Activated naive CD4-positive, alpha-beta T cell treated with anti-CD3 and anti-CD28 coated beads, Interleukin-2, amount 10 ng/mL, durations not matched to agents 7 days and 5 days (primary cell): ENCODE results near the gene SF1.

Experiments
- CTCF ChIA-PET: fragments of 350-600 bp; sonication (Branson Sonifier 250); formaldehyde crosslinking; loops from one replicate; lab custom pipeline; 2021; ENCODE audit warnings: antibody characterized with exemption; lab: Charles Lee
- DNase-seq: peaks from one replicate; pipeline ENCODE4 v3.0.0-alpha.2; 2020
- H3K27ac Mint-ChIP-seq: one replicate; pipeline ENCODE4 v1.8.0; 2021; ENCODE audit warnings: mild to moderate bottlenecking, moderate library complexity, mixed read lengths
- H3K27me3 Mint-ChIP-seq: one replicate; pipeline ENCODE4 v1.8.0; 2021; ENCODE audit warnings: mild to moderate bottlenecking, mixed read lengths
- H3K36me3 Mint-ChIP-seq: one replicate; pipeline ENCODE4 v1.8.0; 2021; ENCODE audit warnings: mixed read lengths
- H3K4me1 Mint-ChIP-seq: one replicate; pipeline ENCODE4 v1.8.0; 2021; ENCODE audit warnings: mixed read lengths
- H3K4me3 Mint-ChIP-seq: one replicate; pipeline ENCODE4 v1.8.0; 2021; ENCODE audit warnings: mild to moderate bottlenecking, moderate library complexity, mixed read lengths
- H3K9me3 Mint-ChIP-seq: one replicate; pipeline ENCODE4 v1.8.0; 2021; ENCODE audit warnings: mixed read lengths

The SF1 gene

DNA sequence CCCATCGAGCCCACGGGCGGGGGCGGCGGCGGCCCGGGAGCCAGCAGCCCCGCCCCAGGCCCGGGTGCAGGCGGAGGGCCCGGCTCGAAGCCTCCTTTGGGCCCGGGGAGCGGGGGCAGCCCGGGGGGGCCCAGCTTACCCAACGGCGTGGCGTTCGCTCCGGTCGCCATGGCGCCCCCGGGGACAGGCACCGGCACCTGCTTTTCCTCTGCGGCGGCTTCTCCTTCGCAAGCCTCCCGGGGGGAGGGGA is 194 bp downstream of the SF1 start:
- no peaks in the 10 kb centered on the region for H3K9me3 Mint-ChIP-seq
- peak overlapping the region; percentile 86 for H3K4me3 Mint-ChIP-seq
- no peak for DNase-seq
- CTCF ChIA-PET = interaction anchor here (0.9 to 6.2 kb wide), 6 partner anchors 10 to 66 kb away, joined by 3 to 39 read pairs (median 3); partner anchors contain the start of gene RASGRP2
- peaks cover 53% of the 10 kb centered on the region for H3K36me3 Mint-ChIP-seq
- H3K27ac Mint-ChIP-seq = peak overlapping the region; percentile 100
- H3K27me3 Mint-ChIP-seq = no peaks in the 10 kb centered on the region
- H3K4me1 Mint-ChIP-seq = peaks cover 62% of the 10 kb centered on the region

DNA sequence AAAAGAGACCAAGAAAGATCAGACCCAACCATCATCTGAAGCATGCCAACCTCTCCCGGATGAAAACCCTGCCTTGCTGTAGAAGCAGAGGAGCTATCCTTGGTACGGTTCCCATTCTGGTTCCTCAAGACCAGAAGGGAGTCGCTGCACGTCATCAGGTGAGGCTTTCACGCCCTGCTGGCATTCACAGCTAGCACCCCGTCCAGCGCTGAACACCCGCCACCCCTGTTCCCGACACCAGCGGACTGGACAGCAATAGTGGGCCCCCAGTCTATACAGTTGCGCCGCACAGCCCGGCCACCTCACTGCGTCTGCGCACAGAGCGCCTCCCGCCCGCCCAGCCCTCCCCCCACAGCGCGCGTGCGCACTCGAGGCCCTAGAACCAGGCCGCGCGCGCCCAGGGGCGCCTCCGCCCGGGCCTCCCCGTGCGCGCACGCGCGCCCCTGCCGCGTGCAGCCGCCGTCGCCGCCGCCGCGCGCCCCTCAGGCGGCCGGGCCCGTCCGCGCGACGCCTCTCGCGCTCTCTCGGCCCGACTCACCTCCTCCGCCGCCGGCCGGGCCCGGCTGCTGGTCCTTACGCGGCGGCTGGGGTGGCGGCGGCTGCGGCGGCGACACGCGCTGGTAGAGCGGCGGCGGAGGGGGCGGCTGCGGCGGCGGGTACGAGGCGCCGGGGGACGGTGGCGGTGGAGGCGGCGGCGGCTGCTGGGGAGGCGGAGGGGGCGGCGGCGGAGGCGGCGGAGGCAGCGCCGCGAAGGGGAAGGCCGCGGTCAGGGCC is 706 bp downstream of the SF1 start:
- Mint-ChIP-seq H3K27me3 (no peaks in the 10 kb centered on the region), H3K9me3 (no peaks in the 10 kb centered on the region), H3K27ac (peak overlapping the region; percentile 94), H3K4me3 (peak overlapping the region; percentile 96), H3K4me1 (peaks cover 67% of the 10 kb centered on the region), H3K36me3 (peaks cover 58% of the 10 kb centered on the region)
- CTCF ChIA-PET = interaction anchor here (0.8 to 6.2 kb wide), 4 partner anchors 10 to 34 kb away, joined by 3 to 39 read pairs (median 4); partner anchors contain the start of gene RASGRP2
- DNase-seq = peak; percentile 86

DNA sequence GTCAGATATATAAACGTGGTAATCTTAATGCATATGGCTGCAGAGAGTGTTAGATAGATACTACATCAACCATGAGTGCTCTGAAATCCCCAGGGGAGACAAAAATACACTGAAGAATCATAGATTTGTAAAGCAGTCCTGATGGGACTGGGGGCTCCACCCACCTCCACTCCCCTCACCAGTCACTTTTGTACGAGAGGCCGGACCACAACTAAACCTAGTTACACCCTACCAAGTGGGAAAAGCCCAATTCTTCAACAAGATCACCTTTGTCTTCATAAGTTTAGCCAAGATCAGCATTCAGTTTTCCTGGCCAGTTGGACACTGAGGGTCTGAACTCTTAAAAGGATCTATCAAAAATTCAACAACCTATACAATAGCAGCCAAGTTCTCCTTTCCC is 1.5 kb downstream of the SF1 start:
- no peak for DNase-seq
- CTCF ChIA-PET = interaction anchor here (0.8 to 6.2 kb wide), 4 partner anchors 9 to 33 kb away, joined by 3 to 39 read pairs (median 4); partner anchors contain the start of gene RASGRP2

DNA sequence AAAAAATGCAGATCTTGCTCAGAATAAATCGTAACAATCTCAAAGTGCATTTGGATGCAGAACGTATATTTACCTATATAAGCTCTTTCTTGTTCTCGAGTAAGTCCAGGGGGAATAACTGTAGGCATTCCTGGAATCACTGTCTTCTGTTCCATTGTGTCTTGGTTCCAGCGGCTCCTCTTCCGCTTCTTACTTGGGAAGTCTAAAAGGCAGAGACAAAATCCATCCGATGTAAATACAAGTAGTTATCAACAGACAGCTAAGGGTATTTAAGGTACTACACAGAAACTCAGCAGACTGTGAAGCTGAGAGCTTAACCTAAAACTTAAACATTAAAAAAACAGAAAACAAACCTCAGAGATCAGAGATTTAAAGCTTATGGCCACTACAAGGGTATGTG is 1.9 kb downstream of the SF1 start:
- peak overlapping the region; percentile 94 for H3K27ac Mint-ChIP-seq
- peaks cover 79% of the 10 kb centered on the region for H3K4me1 Mint-ChIP-seq
- H3K9me3 Mint-ChIP-seq = no peaks in the 10 kb centered on the region
- no peaks in the 10 kb centered on the region for H3K27me3 Mint-ChIP-seq
- CTCF ChIA-PET = interaction anchor here (1.3 to 6.2 kb wide), 2 partner anchors 8 to 33 kb away, joined by 5 to 39 read pairs; partner anchors contain the start of gene RASGRP2
- DNase-seq = no peak
- peak overlapping the region; percentile 96 for H3K4me3 Mint-ChIP-seq
- peaks cover 69% of the 10 kb centered on the region for H3K36me3 Mint-ChIP-seq

More for the DNA sequence above, 1.5 kb downstream of the SF1 start:
- peaks cover 75% of the 10 kb centered on the region for H3K4me1 Mint-ChIP-seq
- peak overlapping the region; percentile 96 for H3K4me3 Mint-ChIP-seq
- peak overlapping the region; percentile 94 for H3K27ac Mint-ChIP-seq
- H3K36me3 Mint-ChIP-seq = peaks cover 65% of the 10 kb centered on the region
- no peaks in the 10 kb centered on the region for H3K27me3 Mint-ChIP-seq
- no peaks in the 10 kb centered on the region for H3K9me3 Mint-ChIP-seq

DNA sequence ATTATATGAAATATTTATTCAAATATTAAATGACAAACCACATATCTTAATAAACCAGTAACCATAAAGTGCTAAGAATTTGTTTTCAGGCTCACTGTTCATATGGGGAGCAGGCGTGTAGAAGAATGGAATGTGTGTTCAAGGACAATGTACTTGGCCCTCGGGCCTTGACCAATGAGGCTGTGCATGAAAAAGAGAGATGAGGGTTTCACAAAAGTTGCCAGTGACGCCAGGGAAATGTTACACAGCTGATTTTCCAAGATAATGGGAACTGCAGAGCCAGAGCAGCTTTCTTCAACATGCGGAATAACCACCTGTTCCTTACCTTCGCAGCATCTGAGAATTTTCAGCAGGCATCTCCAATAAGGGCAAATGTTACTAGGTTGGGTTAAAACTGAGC is 4.2 kb downstream of the SF1 start:
- Mint-ChIP-seq H3K4me3 (no peak overlapping the region), H3K36me3 (peaks cover 78% of the 10 kb centered on the region), H3K9me3 (no peaks in the 10 kb centered on the region), H3K27ac (peak overlapping the region; percentile 37), H3K4me1 (peaks cover 77% of the 10 kb centered on the region), H3K27me3 (no peaks in the 10 kb centered on the region)
- CTCF ChIA-PET = interaction anchor here (0.8 to 6.2 kb wide), 5 partner anchors 9 to 85 kb away, joined by 3 to 39 read pairs (median 3); partner anchors contain the start of gene RASGRP2
- DNase-seq = no peak

DNA sequence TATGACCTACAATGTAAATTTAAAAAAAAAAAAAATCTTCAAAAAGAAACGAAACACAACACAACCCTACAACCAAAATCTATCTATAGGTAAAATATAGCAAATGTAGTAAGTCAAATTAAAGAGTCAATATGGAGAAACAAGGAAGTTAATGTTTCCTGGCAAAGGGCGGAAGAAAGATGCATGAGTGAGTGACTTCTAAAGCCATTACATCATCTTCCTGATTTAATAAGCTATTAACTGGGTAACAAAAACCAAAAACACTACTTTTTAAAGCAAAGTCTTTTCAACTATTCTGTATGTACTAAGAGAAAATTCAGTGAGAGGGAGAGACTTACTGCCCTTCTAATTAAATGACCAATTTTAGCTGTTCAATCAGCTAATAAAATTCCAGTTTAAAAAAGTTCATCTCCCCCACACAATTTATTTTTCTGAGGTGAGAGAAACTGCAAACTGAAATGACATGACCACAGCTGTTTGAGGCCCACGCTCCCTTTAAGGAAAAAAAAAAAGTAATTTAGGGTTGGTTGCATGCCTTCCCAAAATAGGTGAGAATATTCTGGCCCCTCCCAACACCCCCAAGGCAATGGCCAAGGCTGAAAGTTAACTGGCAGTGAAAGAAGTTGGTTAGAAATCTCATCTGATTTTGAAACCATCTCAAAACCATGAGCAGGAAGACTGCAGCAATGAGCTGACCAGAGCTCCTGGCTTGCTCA is 5.9 kb downstream of the SF1 start:
- Mint-ChIP-seq H3K27ac (peak overlapping the region; percentile 86), H3K27me3 (no peaks in the 10 kb centered on the region), H3K9me3 (no peaks in the 10 kb centered on the region), H3K4me1 (peaks cover 91% of the 10 kb centered on the region), H3K4me3 (peak overlapping the region; percentile 21), H3K36me3 (peaks cover 93% of the 10 kb centered on the region)
- DNase-seq = no peak
- CTCF ChIA-PET = interaction anchor here (0.8 to 15.2 kb wide), 3 partner anchors 10 to 84 kb away, joined by 4 to 208 read pairs (median 4); partner anchors contain the start of gene RASGRP2

DNA sequence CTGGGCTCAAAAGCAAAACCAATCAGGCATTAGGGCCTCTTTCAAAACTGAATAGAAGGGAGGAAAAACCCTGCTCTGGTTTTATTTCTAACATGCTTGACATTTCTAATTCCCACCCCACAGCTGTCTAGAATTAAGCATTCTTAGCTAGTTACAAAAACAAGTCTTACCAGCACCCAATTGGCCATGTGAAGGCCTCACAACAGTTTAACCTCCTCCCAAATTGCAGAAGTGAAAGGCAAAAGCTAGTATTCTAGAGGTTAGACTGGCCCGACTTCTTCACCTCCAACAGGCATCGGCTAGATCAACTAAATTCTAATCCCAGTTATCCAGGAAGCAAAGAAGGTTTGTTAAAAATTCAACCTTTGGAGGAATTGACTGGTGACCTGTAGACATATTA is 6.5 kb downstream of the SF1 start:
- H3K27ac Mint-ChIP-seq = peak overlapping the region; percentile 86
- no peaks in the 10 kb centered on the region for H3K27me3 Mint-ChIP-seq
- CTCF ChIA-PET = interaction anchor here (0.6 to 15.2 kb wide), 3 partner anchors 9 to 308 kb away, joined by 3 to 208 read pairs (median 4); partner anchors contain the start of gene RASGRP2
- H3K9me3 Mint-ChIP-seq = no peaks in the 10 kb centered on the region
- H3K4me3 Mint-ChIP-seq = no peak overlapping the region
- peaks cover 93% of the 10 kb centered on the region for H3K36me3 Mint-ChIP-seq
- no peak for DNase-seq
- peaks cover 93% of the 10 kb centered on the region for H3K4me1 Mint-ChIP-seq

DNA sequence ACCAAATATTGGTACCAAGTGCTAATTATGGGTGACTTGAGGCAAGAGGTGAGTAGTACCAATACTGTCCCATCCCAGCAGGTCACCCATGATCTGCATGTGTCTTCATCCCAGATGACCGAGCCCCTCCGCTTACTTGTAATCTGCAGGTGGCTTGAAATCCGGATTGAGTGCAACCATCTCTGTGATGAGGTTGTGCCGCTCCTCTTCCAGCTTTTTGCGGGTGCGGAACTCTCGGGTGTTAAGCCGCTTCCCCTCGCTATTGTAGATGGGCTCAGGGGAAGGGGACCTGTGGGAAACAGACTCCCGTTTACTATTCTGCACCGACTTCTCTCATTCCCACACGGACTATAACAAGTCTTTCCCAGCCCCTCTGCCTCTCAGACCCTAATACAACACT is 8.2 kb downstream of the SF1 start:
- Mint-ChIP-seq H3K27me3 (no peaks in the 10 kb centered on the region), H3K27ac (peak overlapping the region; percentile 7), H3K4me3 (no peak overlapping the region), H3K9me3 (no peaks in the 10 kb centered on the region), H3K4me1 (peaks cover 89% of the 10 kb centered on the region), H3K36me3 (peaks cover 87% of the 10 kb centered on the region)
- DNase-seq = peak; percentile 13
- CTCF ChIA-PET = interaction anchor here (0.7 to 15.2 kb wide), 5 partner anchors 9 to 34 kb away, joined by 3 to 208 read pairs (median 3); partner anchors contain the start of gene RASGRP2

DNA sequence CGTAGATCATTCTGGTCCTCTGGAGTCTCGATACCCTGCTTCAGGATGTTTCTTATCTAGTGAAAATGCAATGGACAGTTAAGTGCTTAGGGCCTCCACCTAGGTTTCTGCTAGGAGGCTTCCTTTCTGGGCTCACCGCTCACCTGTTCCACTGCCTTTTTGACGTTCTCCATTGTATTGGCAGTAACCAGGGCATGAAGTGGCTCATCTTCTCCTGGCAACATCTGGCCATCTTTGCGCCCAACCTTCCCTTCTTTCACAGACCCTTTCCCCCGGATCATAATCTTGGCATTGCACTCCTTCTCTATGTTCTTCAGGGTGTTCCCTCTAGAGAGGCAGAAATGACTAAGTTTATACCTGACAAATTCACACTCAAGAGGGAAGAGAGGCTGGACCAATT is 9.1 kb downstream of the SF1 start:
- Mint-ChIP-seq H3K9me3 (no peaks in the 10 kb centered on the region), H3K27ac (peak overlapping the region; percentile 34), H3K27me3 (no peaks in the 10 kb centered on the region), H3K36me3 (peaks cover 87% of the 10 kb centered on the region), H3K4me1 (peaks cover 89% of the 10 kb centered on the region), H3K4me3 (no peak overlapping the region)
- no peak for DNase-seq
- CTCF ChIA-PET = interaction anchor here (15.2 kb wide), 1 partner anchor 23 kb away, joined by 208 read pairs; the partner anchor contains the start of gene RASGRP2

DNA sequence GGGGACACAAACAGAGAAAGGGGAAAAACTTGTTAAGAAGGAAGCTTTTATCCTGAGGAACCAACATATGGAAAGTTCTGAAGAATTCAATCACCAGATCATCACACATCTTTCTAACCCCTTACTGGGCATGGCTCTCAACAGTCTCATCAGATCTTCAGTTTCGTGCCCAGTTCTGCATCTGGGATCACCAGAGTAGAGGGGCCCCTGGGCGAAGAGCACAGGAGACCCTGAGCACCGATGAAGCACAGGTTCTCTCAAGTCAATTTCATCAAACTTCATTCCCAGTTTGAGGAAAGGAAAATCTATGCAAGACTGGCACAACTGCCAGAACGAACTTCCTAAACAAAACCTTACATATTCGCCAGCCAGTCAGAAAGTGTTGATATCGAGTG is 10.0 kb downstream of the SF1 start:
- CTCF ChIA-PET = interaction anchor here (0.9 to 15.2 kb wide), 4 partner anchors 8 to 22 kb away, joined by 4 to 208 read pairs (median 4); partner anchors contain the start of genes RASGRP2 and SF1
- DNase-seq = peak; percentile 12
- peaks cover 88% of the 10 kb centered on the region for H3K36me3 Mint-ChIP-seq
- H3K4me1 Mint-ChIP-seq = peaks cover 91% of the 10 kb centered on the region
- H3K27ac Mint-ChIP-seq = peak overlapping the region; percentile 89
- no peaks in the 10 kb centered on the region for H3K9me3 Mint-ChIP-seq
- H3K4me3 Mint-ChIP-seq = no peak overlapping the region
- H3K27me3 Mint-ChIP-seq = no peaks in the 10 kb centered on the region

DNA sequence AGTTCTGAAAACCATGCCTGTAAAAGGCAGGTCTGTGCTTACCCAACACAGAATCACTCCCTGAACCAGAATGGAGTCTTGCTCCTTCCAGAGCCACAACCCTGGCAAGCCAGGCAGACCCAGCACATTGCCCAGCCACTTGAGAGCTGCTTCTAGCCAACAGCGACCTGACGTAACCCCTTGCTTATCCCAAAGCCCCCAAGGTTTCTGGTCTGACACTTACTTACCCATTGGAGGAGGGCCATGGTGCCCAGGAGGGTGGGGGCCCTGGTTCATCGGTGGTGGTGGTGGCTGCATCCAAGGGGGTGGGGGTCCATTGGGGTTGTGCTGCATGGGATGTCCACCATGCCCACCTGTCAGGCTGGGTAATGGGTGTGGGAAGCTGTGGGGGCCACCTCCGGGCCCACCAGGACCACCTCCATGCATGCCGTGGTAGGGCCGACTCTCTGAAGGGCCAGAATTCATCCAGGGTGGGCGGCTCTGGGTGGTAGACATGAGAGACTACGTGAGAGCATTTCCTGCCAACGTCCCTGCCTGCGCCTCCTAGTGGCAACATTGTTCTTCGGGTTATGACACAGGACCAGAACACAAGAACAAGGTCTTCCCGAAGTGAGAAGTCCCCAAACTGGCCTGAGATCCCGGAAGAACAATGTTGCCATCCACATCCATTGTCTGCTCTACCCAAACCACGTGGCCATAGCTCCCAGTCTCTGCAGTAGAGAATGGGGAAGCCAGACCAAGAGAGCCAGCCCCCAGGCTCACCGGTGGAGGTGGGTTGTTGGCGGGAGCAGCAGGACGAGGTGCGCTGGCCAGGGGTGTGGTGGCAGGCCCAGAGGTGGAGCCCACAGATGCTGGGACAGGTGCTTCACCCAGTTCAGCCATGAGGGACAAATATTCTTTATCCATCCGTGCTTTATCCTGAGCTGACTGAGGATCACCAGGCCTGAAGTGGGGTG is 10.7 kb downstream of the SF1 start:
- Mint-ChIP-seq H3K36me3 (peaks cover 87% of the 10 kb centered on the region), H3K9me3 (no peaks in the 10 kb centered on the region), H3K27me3 (no peaks in the 10 kb centered on the region), H3K4me1 (peaks cover 91% of the 10 kb centered on the region), H3K4me3 (peak overlapping the region; percentile 12), H3K27ac (peak overlapping the region; percentile 89)
- DNase-seq = peak; percentile 91
- CTCF ChIA-PET = interaction anchor here (0.9 to 15.2 kb wide), 4 partner anchors 9 to 21 kb away, joined by 4 to 208 read pairs (median 4); partner anchors contain the start of genes RASGRP2 and SF1

DNA sequence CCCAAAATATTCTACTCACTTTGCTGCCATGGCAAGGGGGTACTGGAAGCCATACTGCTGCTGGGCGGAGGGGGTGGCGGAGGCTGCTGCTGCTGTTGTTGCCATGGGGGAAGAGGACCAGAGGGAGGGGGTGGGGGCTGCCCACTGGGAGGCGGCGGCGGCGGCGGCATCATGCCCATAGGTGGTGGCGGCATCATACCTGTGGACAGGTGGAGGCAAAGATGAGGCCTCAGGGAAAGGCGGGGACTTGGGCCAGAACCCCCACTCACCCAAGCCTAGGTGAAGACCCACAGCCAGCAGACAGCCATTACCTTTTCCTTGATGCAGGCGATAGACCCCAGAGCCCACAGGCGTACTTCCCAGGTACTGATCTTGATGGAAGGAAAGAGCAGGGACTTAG is 11.5 kb downstream of the SF1 start:
- CTCF ChIA-PET = interaction anchor here (15.2 kb wide), 1 partner anchor 20 kb away, joined by 208 read pairs; the partner anchor contains the start of gene RASGRP2

More for the DNA sequence above, 11.5 kb downstream of the SF1 start:
- peak; percentile 19 for DNase-seq
- H3K27ac Mint-ChIP-seq = peak overlapping the region; percentile 89
- H3K36me3 Mint-ChIP-seq = peaks cover 86% of the 10 kb centered on the region
- no peak overlapping the region for H3K4me3 Mint-ChIP-seq
- H3K9me3 Mint-ChIP-seq = no peaks in the 10 kb centered on the region
- no peaks in the 10 kb centered on the region for H3K27me3 Mint-ChIP-seq
- H3K4me1 Mint-ChIP-seq = peaks cover 91% of the 10 kb centered on the region
